NT2/D1 (cell line): ENCODE data around the gene RAB11FIP3.

Source experiments
- DNase-seq: peaks from one replicate; pipeline ENCODE4 v3.0.0-alpha.2; 2011; ENCODE audit warnings: low read depth, low spot score
- H3K27me3 ChIP-seq: 2 replicates; pipeline ENCODE4 v1.6.0; 2011; ENCODE audit warnings: mild to moderate bottlenecking; ENCODE audit not compliant: insufficient read length, insufficient read depth
- H3K36me3 ChIP-seq: 2 replicates; pipeline ENCODE4 v1.6.1; 2011; ENCODE audit warnings: mild to moderate bottlenecking, low read length, mixed read lengths; ENCODE audit not compliant: insufficient read depth, insufficient read length
- H3K4me1 ChIP-seq: 2 replicates; pipeline ENCODE4 v1.5.1; 2011; ENCODE audit not compliant: insufficient read depth, insufficient read length
- H3K4me3 ChIP-seq: 2 replicates; pipeline ENCODE4 v1.5.1; 2011; ENCODE audit warnings: low read depth; ENCODE audit not compliant: insufficient read length
- H3K9ac ChIP-seq: 2 replicates; pipeline ENCODE4 v1.6.0; 2011; ENCODE audit warnings: low read depth; ENCODE audit not compliant: insufficient read length
- H3K9me3 ChIP-seq: 2 replicates; pipeline ENCODE4 v1.5.1; 2011; ENCODE audit warnings: mild to moderate bottlenecking, low read length; ENCODE audit not compliant: insufficient read depth
- SUZ12 ChIP-seq: IDR thresholded peaks from 2 replicates; pipeline ENCODE4 v1.6.1; 2011; ENCODE audit not compliant: insufficient read length, insufficient read depth; ENCODE audit errors: extremely low read depth
- YY1 ChIP-seq: IDR thresholded peaks from 2 replicates; pipeline ENCODE4 v1.6.1; 2011; ENCODE audit not compliant: insufficient read length, insufficient read depth
- ZNF274 ChIP-seq: IDR thresholded peaks from 2 replicates; pipeline ENCODE4 v1.6.1; 2011; ENCODE audit warnings: mild to moderate bottlenecking, low read depth, low read length

Gene RAB11FIP3

DNA sequence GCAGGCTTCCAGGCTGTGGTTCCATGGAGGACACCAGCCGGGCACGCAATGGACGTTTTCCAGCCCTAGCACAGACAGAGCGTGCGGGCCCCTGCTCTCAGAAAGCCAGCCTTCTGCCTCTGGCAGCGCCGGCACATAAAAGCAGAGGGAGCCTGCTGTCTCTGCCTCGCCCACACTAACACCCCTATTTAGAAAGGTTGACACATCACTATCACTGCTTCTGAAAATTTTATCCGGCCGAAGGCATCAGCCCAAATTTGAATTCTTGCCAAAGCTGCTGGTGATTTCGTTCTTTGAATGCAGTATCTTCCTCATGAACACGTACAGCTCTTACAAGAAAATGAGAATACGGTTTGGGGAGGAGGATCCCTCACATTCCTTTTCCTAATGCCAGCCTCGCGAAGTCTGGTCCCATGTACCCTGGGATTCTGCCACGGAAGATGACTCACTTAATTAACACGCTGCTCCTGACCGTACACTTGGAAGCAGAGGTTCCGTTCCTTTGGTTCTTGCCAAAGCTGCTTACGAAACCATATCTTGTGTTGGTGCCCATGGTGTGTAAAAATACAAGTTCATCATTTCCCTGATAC, 1.3 kb upstream of the RAB11FIP3 start:
- Histone ChIP-seq H3K9ac (no peak overlapping the region), H3K9me3 (no peaks in the 10 kb centered on the region), H3K36me3 (peaks cover 11% of the 10 kb centered on the region), H3K27me3 (peaks cover 35% of the 10 kb centered on the region), H3K4me1 (peaks cover 6% of the 10 kb centered on the region), H3K4me3 (no peak overlapping the region)
- DNase-seq = no peak
- TF ChIP-seq SUZ12 (peak; percentile 57), ZNF274 (no peak)

DNA sequence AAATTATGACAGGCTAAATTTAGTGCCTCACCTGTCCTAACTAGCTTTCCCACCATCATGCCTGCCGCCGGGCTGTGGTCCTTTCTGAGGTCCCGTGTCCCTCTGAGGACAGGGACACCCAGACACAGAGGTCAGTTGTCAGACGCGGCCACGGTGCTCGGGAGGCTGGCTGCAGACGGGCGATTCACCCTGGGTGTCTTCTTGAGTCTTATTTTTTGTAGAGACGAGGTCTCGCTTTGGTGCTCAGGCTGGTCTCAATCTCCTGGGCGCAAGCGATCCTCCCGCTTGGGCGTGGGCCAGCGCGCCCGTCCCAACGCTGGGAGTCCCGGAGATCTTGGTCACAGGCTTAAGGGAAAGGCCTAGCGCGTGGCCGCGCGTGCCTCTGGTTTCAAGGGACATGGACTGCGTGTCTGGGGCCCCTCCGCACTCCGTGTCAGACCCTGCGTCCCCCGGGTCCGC, 797 bp upstream of the RAB11FIP3 start:
- peaks cover 6% of the 10 kb centered on the region for H3K4me1 ChIP-seq
- H3K4me3 ChIP-seq = peak overlapping the region; percentile 59
- TF ChIP-seq ZNF274 (no peak), SUZ12 (peak; percentile 46)
- H3K36me3 ChIP-seq = peaks cover 13% of the 10 kb centered on the region
- DNase-seq = no peak
- peaks cover 35% of the 10 kb centered on the region for H3K27me3 ChIP-seq
- H3K9me3 ChIP-seq = no peaks in the 10 kb centered on the region
- H3K9ac ChIP-seq = peak overlapping the region; percentile 97

DNA sequence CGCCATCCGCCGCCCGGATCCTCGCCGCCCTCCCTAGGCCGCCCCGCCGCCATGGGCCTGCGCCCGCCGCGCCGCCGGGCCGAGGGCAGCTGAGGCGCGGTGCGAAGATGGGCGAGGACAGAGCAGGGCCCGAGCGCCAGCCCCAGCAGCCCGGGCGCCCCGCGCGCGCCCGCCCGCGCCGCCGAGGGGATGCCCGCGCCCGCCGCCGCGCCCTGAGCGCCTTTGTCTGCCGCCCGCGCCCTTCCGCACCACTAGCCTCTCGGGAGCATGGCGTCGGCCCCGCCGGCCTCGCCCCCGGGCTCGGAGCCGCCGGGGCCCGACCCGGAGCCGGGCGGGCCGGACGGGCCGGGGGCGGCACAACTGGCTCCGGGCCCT, 278 bp downstream of the RAB11FIP3 start:
- H3K9ac ChIP-seq = peak overlapping the region; percentile 97
- peaks cover 13% of the 10 kb centered on the region for H3K36me3 ChIP-seq
- DNase-seq = no peak
- H3K4me3 ChIP-seq = peak overlapping the region; percentile 79
- peaks cover 35% of the 10 kb centered on the region for H3K27me3 ChIP-seq
- H3K4me1 ChIP-seq = peaks cover 6% of the 10 kb centered on the region
- no peaks in the 10 kb centered on the region for H3K9me3 ChIP-seq
- TF ChIP-seq ZNF274 = no peak
- no peak for TF ChIP-seq YY1

DNA sequence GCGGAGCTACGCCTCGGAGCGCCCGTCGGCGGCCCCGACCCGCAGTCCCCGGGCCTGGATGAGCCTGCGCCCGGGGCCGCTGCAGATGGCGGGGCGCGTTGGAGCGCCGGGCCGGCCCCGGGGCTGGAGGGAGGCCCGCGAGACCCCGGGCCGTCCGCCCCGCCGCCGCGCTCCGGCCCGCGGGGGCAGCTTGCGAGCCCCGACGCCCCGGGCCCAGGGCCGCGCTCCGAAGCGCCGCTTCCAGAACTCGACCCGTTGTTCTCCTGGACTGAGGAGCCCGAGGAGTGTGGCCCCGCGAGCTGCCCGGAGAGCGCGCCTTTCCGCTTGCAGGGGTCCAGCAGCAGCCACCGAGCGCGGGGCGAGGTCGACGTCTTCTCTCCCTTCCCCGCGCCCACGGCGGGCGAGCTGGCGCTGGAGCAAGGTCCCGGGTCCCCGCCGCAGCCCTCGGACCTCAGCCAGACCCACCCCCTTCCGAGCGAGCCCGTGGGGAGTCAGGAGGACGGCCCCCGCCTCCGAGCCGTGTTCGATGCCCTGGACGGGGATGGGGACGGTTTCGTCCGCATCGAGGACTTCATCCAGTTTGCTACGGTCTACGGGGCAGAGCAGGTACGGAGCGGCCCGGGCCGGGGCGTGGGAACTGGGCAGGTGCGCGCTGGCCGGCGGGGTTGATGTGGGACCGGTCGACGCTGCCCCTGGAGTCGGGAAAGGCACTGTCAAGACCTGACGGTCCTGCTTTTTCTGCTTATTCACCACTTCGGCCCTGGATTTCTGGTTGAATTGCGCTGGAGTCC, 861 bp downstream of the RAB11FIP3 start:
- H3K9ac ChIP-seq = peak overlapping the region; percentile 97
- peaks cover 6% of the 10 kb centered on the region for H3K4me1 ChIP-seq
- no peak for TF ChIP-seq ZNF274
- no peak for TF ChIP-seq YY1
- TF ChIP-seq SUZ12 = no peak
- no peaks in the 10 kb centered on the region for H3K9me3 ChIP-seq
- no peak for DNase-seq
- H3K27me3 ChIP-seq = peaks cover 35% of the 10 kb centered on the region
- peak overlapping the region; percentile 79 for H3K4me3 ChIP-seq
- peaks cover 13% of the 10 kb centered on the region for H3K36me3 ChIP-seq

DNA sequence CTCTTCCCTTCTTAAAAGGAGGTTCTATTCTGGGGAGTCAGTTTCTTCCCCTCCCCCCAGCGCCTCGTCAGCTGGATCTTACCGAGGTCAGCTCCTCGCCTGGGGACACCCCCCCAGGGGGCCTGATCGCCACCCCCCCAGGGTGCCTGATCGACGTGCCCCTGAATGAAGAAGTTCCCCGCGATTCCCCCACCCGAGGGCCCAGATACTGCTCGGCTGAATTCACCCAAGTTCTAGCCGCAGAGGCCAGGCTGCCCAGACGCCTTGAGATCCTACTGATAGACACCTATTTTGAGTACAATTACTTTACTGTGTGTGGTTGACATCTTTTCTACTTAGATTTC, 1.4 kb downstream of the RAB11FIP3 start:
- Histone ChIP-seq H3K36me3 (peaks cover 13% of the 10 kb centered on the region), H3K9ac (peak overlapping the region; percentile 97), H3K4me3 (peak overlapping the region; percentile 79), H3K9me3 (no peaks in the 10 kb centered on the region), H3K27me3 (peaks cover 35% of the 10 kb centered on the region), H3K4me1 (peaks cover 6% of the 10 kb centered on the region)
- no peak for DNase-seq
- TF ChIP-seq ZNF274 (no peak), YY1 (no peak), SUZ12 (no peak)

DNA sequence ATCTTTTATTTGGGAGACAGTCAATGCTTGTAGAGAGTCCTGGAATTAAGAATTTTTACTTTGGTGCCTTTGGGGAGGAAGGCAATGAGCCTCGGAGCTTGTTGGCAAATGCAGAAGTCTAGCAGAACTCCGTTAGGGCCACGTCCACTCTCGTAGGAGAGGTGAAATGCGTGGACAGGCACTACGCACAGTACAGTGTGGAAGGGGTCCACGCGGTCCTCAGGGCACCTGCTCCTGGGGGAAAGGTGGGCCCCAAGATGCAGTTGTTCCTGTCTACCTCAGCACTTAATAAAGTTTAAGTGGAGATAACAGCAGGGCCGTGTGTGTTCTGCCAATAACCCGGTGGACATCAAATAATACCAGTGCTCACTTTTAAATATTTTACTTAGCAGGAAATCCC, 1.8 kb downstream of the RAB11FIP3 start:
- Histone ChIP-seq H3K4me3 (peak overlapping the region; percentile 79), H3K4me1 (peaks cover 6% of the 10 kb centered on the region), H3K27me3 (peaks cover 35% of the 10 kb centered on the region), H3K36me3 (peaks cover 13% of the 10 kb centered on the region), H3K9ac (peak overlapping the region; percentile 97), H3K9me3 (no peaks in the 10 kb centered on the region)
- TF ChIP-seq YY1 = no peak
- no peak for TF ChIP-seq ZNF274
- TF ChIP-seq SUZ12 = no peak
- DNase-seq = no peak

DNA sequence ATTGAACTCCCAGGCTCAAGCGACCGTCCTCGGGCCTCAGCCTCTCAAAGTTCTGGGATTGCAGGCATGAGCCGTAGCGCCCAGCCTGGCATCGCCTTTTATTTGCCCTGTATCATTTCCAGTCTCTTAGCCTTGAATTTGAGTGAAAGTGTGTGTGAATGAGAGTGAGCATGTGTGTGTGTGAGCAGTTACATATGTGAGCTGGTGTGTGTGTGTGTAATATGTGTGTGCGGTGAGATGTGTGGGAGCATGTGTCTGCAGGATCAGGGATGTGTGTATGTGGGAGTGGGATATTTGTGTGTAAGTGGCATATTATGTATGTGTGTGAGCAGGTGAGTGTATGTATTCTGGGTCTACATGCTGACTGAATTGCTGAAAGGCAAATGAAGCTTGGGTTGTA, 5.5 kb downstream of the RAB11FIP3 start:
- no peak for TF ChIP-seq YY1
- TF ChIP-seq ZNF274 = no peak
- TF ChIP-seq SUZ12 = no peak
- H3K27me3 ChIP-seq = peaks cover 14% of the 10 kb centered on the region
- no peak overlapping the region for H3K4me3 ChIP-seq
- H3K36me3 ChIP-seq = peaks cover 13% of the 10 kb centered on the region
- no peaks in the 10 kb centered on the region for H3K9me3 ChIP-seq
- DNase-seq = no peak
- no peaks in the 10 kb centered on the region for H3K4me1 ChIP-seq
- no peak overlapping the region for H3K9ac ChIP-seq
